22Rv1 (cell line): ENCODE data around the gene UTP4.

Source experiments
- CTCF ChIP-seq: fragments of 450-650 bp; IDR thresholded peaks from 2 replicates; pipeline ENCODE4 v1.5.1; 2017; ENCODE audit warnings: mild to moderate bottlenecking
- ZFX ChIP-seq: fragments of 450-650 bp; IDR thresholded peaks from 2 replicates; pipeline ENCODE4 v1.6.1; 2017; ENCODE audit warnings: antibody characterized with exemption, borderline replicate concordance

GRCh38 chr16:69131167-69131838 lies 1.1 kb upstream of the UTP4 start:
- TF ChIP-seq CTCF: no peak
- no peak for TF ChIP-seq ZFX
